Osteoblast (primary cell): ENCODE measurements around the gene TRIM47. TPM values are rescaled to one million over a fixed set of nuclear protein-coding genes. Genes with fewer than 3 reads are reported as not detected.

Source experiments
- DNase-seq: peaks from one replicate; pipeline ENCODE4 v3.0.0; 2011; ENCODE audit warnings: low spot score, mixed read lengths; ENCODE audit not compliant: insufficient read length; ENCODE audit errors: missing footprints
- H2AFZ ChIP-seq: 2 replicates; pipeline ENCODE4 v1.6.0; 2011; ENCODE audit warnings: mild to moderate bottlenecking, low read length
- H3K27ac ChIP-seq: 2 replicates; pipeline ENCODE4 v1.5.1; 2011; ENCODE audit warnings: mild to moderate bottlenecking, low read depth, low read length, moderate library complexity
- H3K27me3 ChIP-seq: 2 replicates; pipeline ENCODE4 v1.6.0; 2012; ENCODE audit warnings: mild to moderate bottlenecking, control low read depth, inconsistent platforms, low read length, moderate library complexity; ENCODE audit not compliant: insufficient read depth
- H3K36me3 ChIP-seq: 2 replicates; pipeline ENCODE4 v1.5.1; 2011; ENCODE audit warnings: mild to moderate bottlenecking, low read length, control low read depth, moderate library complexity; ENCODE audit not compliant: insufficient read depth
- H3K4me1 ChIP-seq: 2 replicates; pipeline ENCODE4 v1.5.1; 2011; ENCODE audit warnings: mild to moderate bottlenecking, low read length, control low read depth, moderate library complexity; ENCODE audit not compliant: insufficient read depth
- H3K4me2 ChIP-seq: 2 replicates; pipeline ENCODE4 v1.6.0; 2011; ENCODE audit warnings: mild to moderate bottlenecking, low read length; ENCODE audit not compliant: insufficient read depth
- H3K4me3 ChIP-seq: fragments of 200-600 bp; sonication (generic); 3 replicates; pipeline ENCODE4 v1.5.1; 2012; ENCODE audit warnings: mild to moderate bottlenecking, low read length, inconsistent platforms; ENCODE audit not compliant: insufficient read depth
- H3K79me2 ChIP-seq: 2 replicates; pipeline ENCODE4 v1.6.0; 2012; ENCODE audit warnings: mild to moderate bottlenecking, low read length, control low read depth, inconsistent platforms; ENCODE audit not compliant: insufficient read depth
- H3K9me3 ChIP-seq: 2 replicates; pipeline ENCODE4 v1.5.1; 2011; ENCODE audit warnings: low read depth, low read length, control low read depth
- H4K20me1 ChIP-seq: 2 replicates; pipeline ENCODE4 v1.6.0; 2012; ENCODE audit warnings: mild to moderate bottlenecking, low read length, control low read depth; ENCODE audit not compliant: insufficient read depth
- CTCF ChIP-seq: IDR thresholded peaks from 2 replicates; pipeline ENCODE4 v1.5.1; 2011; ENCODE audit warnings: mild to moderate bottlenecking, low read depth, low read length, moderate library complexity; ENCODE audit errors: extremely low read depth
- total RNA-seq: library from RNA; depleted of rRNA; stranded (reverse); fragments of >200 nt; gene quantifications from 2 replicates; pipeline ENCODE4 v1.2.3, GENCODE V29; 2012

TRIM47 gene
- total RNA-seq, 1 donor = 21.7 TPM

DNA sequence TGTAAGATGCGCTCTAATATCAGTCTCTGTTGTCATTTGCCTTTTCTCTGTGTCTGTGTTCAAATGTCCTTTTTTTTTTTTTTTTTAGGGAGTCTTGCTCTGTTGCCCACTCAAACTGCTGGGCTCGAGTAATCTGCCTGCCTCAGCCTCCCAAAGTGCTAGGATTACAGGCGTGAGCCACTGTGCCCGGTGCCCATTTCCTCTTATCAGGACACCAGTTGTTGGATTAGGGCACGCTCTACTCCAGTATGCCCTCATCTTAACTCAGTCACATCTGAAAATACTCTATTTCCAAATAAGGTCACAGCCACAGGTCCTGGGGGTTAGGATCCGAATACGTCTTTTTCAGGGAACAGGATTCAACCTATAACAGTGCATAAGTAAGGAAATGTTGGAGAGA lies 1.9 kb upstream of the TRIM47 start:
- no peak for TF ChIP-seq CTCF
- no peak overlapping the region for H2AFZ ChIP-seq
- no peak overlapping the region for H3K4me2 ChIP-seq
- H3K27me3 ChIP-seq = peaks cover 6% of the 10 kb centered on the region
- no peak overlapping the region for H3K4me3 ChIP-seq
- H3K4me1 ChIP-seq = peaks cover 23% of the 10 kb centered on the region
- H3K27ac ChIP-seq = no peak overlapping the region
- H3K9me3 ChIP-seq = no peaks in the 10 kb centered on the region
- peak; percentile 48 for DNase-seq
- peaks cover 3% of the 10 kb centered on the region for H4K20me1 ChIP-seq
- no peaks in the 10 kb centered on the region for H3K36me3 ChIP-seq
- no peaks in the 10 kb centered on the region for H3K79me2 ChIP-seq

DNA sequence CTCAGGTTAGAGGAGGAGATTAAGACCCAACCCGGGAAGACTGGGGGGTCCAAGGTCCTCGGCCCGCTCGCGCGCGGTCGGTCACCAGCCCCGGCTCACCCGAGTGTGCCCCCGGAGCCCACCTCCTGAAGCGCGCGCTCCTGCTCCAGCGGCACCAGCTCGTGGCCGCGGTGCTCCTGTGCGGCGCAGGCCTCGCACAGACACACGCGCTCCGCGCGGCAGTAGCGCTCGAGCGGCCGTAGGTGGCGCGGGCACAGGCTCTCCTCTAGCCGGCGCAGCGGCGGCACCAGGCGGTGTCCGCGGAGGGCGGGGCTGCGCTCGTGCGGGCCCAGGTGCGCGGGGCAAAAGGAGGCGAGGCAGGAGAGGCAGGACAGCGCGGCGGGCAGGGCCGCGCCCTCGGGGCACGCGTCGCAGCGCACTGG lies 618 bp downstream of the TRIM47 start:
- H3K79me2 ChIP-seq = no peaks in the 10 kb centered on the region
- H3K4me2 ChIP-seq = peak overlapping the region; percentile 86
- peak overlapping the region; percentile 77 for H3K4me3 ChIP-seq
- peak; percentile 13 for TF ChIP-seq CTCF
- peaks cover 6% of the 10 kb centered on the region for H3K27me3 ChIP-seq
- H3K9me3 ChIP-seq = no peaks in the 10 kb centered on the region
- H2AFZ ChIP-seq = peak overlapping the region; percentile 80
- H3K4me1 ChIP-seq = peaks cover 27% of the 10 kb centered on the region
- H3K27ac ChIP-seq = peak overlapping the region; percentile 41
- peaks cover 3% of the 10 kb centered on the region for H4K20me1 ChIP-seq
- DNase-seq = peak; percentile 95
- no peaks in the 10 kb centered on the region for H3K36me3 ChIP-seq

GRCh38 chr17:75876938-75877751 lies 1.2 kb downstream of the TRIM47 start:
- no peaks in the 10 kb centered on the region for H3K9me3 ChIP-seq
- no peaks in the 10 kb centered on the region for H3K36me3 ChIP-seq
- H3K27ac ChIP-seq = peak overlapping the region; percentile 91
- TF ChIP-seq CTCF = peak; percentile 11
- peak overlapping the region; percentile 80 for H2AFZ ChIP-seq
- peak overlapping the region; percentile 77 for H3K4me3 ChIP-seq
- DNase-seq = peak; percentile 99
- H3K4me1 ChIP-seq = peaks cover 32% of the 10 kb centered on the region
- peak overlapping the region; percentile 86 for H3K4me2 ChIP-seq
- peaks cover 6% of the 10 kb centered on the region for H3K27me3 ChIP-seq
- no peaks in the 10 kb centered on the region for H3K79me2 ChIP-seq
- peaks cover 3% of the 10 kb centered on the region for H4K20me1 ChIP-seq

DNA sequence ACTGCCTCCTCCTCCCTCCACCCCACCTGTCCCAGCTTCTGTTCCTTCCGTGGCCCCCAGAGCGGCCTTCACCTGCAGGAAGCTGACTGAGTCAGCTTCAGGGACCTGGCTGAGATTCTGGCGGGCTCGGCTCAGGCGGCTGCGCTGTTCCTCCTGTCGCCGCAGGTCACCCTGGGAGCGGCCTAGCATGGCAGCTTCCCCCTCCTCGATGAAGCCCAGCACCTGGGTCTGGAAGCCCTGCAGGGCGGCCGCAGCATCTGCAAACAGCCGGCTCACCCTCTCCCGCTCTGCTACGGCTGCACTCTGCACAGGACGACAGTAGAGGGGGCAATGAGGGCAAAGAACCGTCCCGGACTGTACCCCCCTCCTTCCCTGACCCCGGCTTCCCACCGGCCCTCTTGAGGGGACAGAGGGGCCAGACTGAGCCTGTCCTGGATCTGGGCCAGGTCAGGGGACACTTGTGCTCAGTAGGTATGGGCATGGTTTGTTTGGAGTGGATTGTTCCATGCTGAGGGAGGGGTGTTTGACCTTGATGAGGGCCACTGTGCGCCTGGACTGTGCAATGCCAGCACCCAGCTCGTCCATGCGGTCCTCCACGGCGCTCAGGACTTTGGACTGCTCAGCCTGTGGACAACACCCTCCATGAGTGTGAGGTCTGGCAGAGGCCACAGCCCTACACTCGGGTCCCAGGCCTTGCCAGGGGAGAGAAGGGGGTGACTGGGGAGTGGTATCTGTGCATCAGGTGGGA lies 2.0 kb downstream of the TRIM47 start:
- H3K79me2 ChIP-seq = no peaks in the 10 kb centered on the region
- peak; percentile 9 for TF ChIP-seq CTCF
- peak overlapping the region; percentile 20 for H2AFZ ChIP-seq
- H4K20me1 ChIP-seq = peaks cover 3% of the 10 kb centered on the region
- no peaks in the 10 kb centered on the region for H3K9me3 ChIP-seq
- H3K27ac ChIP-seq = peak overlapping the region; percentile 91
- peak overlapping the region; percentile 86 for H3K4me2 ChIP-seq
- no peaks in the 10 kb centered on the region for H3K36me3 ChIP-seq
- peaks cover 6% of the 10 kb centered on the region for H3K27me3 ChIP-seq
- peak; percentile 87 for DNase-seq
- H3K4me1 ChIP-seq = peaks cover 32% of the 10 kb centered on the region
- peak overlapping the region; percentile 77 for H3K4me3 ChIP-seq
